WTC11 (cell line): ENCODE measurements around the gene EPB41L4B. TPM values are rescaled to one million over a fixed set of nuclear protein-coding genes. Genes with fewer than 3 reads are reported as not detected.
A peak's percentile ranks its signal among the peaks of the same experiment; 100 is the strongest.

Source experiments
- ATAC-seq: fragments of 200-7000 bp; cut with Tn5 transposase; 2 replicates; pipeline ENCODE4 v1.10.0; 2021; ENCODE audit warnings: mild to moderate bottlenecking, moderate library complexity
- CTCF ChIA-PET: fragments of 300-600 bp; sonication (Branson Sonifier 250); formaldehyde crosslinking; loops from one replicate; lab custom pipeline; 2021; ENCODE audit warnings: antibody characterized with exemption; lab: Charles Lee
- POLR2A ChIA-PET: fragments of 350-600 bp; sonication (Branson Sonifier 250); formaldehyde crosslinking; loops from one replicate; lab custom pipeline; 2021; ENCODE audit warnings: antibody characterized with exemption; lab: Charles Lee
- DNase-seq: peaks from one replicate; pipeline ENCODE4 v3.0.0; 2021; ENCODE audit warnings: low spot score
- H3K27ac Mint-ChIP-seq: 2 replicates; pipeline ENCODE4 v1.8.0; 2021; ENCODE audit warnings: mixed read lengths
- H3K27me3 Mint-ChIP-seq: 2 replicates; pipeline ENCODE4 v1.8.0; 2021; ENCODE audit warnings: low read depth, mild to moderate bottlenecking, moderate library complexity, mixed read lengths
- H3K36me3 Mint-ChIP-seq: 2 replicates; pipeline ENCODE4 v1.8.0; 2021; ENCODE audit warnings: mixed read lengths
- H3K4me1 Mint-ChIP-seq: 2 replicates; pipeline ENCODE4 v1.8.0; 2022; ENCODE audit warnings: mixed read lengths
- H3K4me3 Mint-ChIP-seq: 2 replicates; pipeline ENCODE4 v1.8.0; 2021; ENCODE audit warnings: mild to moderate bottlenecking, moderate library complexity, mixed read lengths
- H3K9me3 Mint-ChIP-seq: 2 replicates; pipeline ENCODE4 v1.8.0; 2021; ENCODE audit warnings: mixed read lengths
- CREB1 ChIP-seq: sonication (generic); formaldehyde crosslinking; IDR thresholded peaks from 2 replicates; pipeline ENCODE4 v1.8.0; 2023; ENCODE audit warnings: mild to moderate bottlenecking, missing genetic modification reagents
- ESRRA ChIP-seq: sonication (generic); formaldehyde crosslinking; IDR thresholded peaks from 2 replicates; pipeline ENCODE4 v1.8.1; 2022; ENCODE audit warnings: mild to moderate bottlenecking, missing genetic modification reagents, borderline replicate concordance
- FOXP4 ChIP-seq: sonication (generic); formaldehyde crosslinking; IDR thresholded peaks from 2 replicates; pipeline ENCODE4 v1.8.0; 2022; ENCODE audit warnings: mild to moderate bottlenecking, missing genetic modification reagents
- GTF2I ChIP-seq: fragments of 250-450 bp; sonication (Bioruptor Pico); conservative IDR thresholded peaks from 2 replicates; pipeline ENCODE4 v1.4.0; 2021; ENCODE audit warnings: mild to moderate bottlenecking
- JAZF1 ChIP-seq: fragments of 250-450 bp; sonication (Bioruptor Pico); IDR thresholded peaks from 2 replicates; pipeline ENCODE4 v1.9.0; 2021; ENCODE audit warnings: moderate library complexity, mild to moderate bottlenecking, inconsistent platforms
- MXD4 ChIP-seq: fragments of 250-450 bp; sonication (Bioruptor Pico); IDR thresholded peaks from 2 replicates; pipeline ENCODE4 v1.8.0; 2021; ENCODE audit warnings: mild to moderate bottlenecking, moderate library complexity, borderline replicate concordance
- NR2C2 ChIP-seq: sonication (generic); formaldehyde crosslinking; IDR thresholded peaks from 2 replicates; pipeline ENCODE4 v1.8.0; 2022; ENCODE audit warnings: mild to moderate bottlenecking, missing genetic modification reagents
- OVOL2 ChIP-seq: fragments of 250-450 bp; sonication (Bioruptor Pico); IDR thresholded peaks from 2 replicates; pipeline ENCODE4 v1.9.0; 2021; ENCODE audit warnings: mild to moderate bottlenecking, borderline replicate concordance
- SMAD3 ChIP-seq: sonication (generic); formaldehyde crosslinking; IDR thresholded peaks from 2 replicates; pipeline ENCODE4 v1.8.0; 2022; ENCODE audit warnings: missing genetic modification reagents, mild to moderate bottlenecking, borderline replicate concordance
- SP1 ChIP-seq: sonication (generic); formaldehyde crosslinking; conservative IDR thresholded peaks from 2 replicates; pipeline ENCODE4 v1.8.1; 2022; ENCODE audit warnings: missing genetic modification reagents
- ZBTB21 ChIP-seq: sonication (generic); formaldehyde crosslinking; IDR thresholded peaks from 2 replicates; pipeline ENCODE4 v1.8.1; 2023; ENCODE audit warnings: mild to moderate bottlenecking, missing genetic modification reagents, borderline replicate concordance
- ZNF121 ChIP-seq: sonication (generic); formaldehyde crosslinking; IDR thresholded peaks from 2 replicates; pipeline ENCODE4 v1.8.0; 2023; ENCODE audit warnings: missing genetic modification reagents
- ZNF317 ChIP-seq: sonication (generic); formaldehyde crosslinking; IDR thresholded peaks from 2 replicates; pipeline ENCODE4 v1.8.1; 2023; ENCODE audit warnings: low read depth, mild to moderate bottlenecking, moderate library complexity, missing genetic modification reagents, borderline replicate concordance
- total RNA-seq: library from RNA; stranded (reverse); gene quantifications from 3 replicates; pipeline ENCODE4 v1.2.3, GENCODE V29; 2021
- TF ChIP-seq, protein P1 (sequence below): sonication (generic); formaldehyde crosslinking; IDR thresholded peaks from 2 replicates; pipeline ENCODE4 v1.8.0; 2022; ENCODE audit warnings: missing genetic modification reagents
- TF ChIP-seq, protein P2 (sequence below): fragments of 250-450 bp; sonication (Bioruptor Pico); IDR thresholded peaks from 2 replicates; pipeline ENCODE4 v1.9.0; 2021; ENCODE audit warnings: mild to moderate bottlenecking
- TF ChIP-seq, protein P3 (sequence below): fragments of 250-450 bp; sonication (Bioruptor Pico); IDR thresholded peaks from 2 replicates; pipeline ENCODE4 v1.9.0; 2021; ENCODE audit warnings: mild to moderate bottlenecking, borderline replicate concordance

Gene EPB41L4B
- total RNA-seq, 1 experiment from 2014 or later: 20.0 TPM

DNA sequence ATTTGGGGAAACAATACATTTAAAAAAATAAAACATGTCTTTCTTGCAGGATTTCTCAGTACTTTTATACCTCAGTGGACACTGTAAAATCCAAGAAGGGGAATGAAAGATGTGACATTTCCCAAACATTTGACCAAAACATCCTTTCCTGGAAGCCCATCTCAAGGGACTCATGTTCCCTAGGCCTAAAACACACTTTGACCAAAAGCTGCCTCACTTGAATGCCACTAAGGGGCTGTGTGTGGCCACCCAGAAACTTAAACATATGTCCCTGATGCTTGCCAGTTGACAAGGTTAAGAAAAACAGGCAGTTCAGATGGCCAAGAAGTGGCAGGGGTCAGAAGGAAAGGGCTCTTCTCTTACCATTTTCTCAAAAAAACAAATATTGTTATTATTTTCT lies 73.6 kb downstream of the EPB41L4B start:
- peaks cover 2% of the 10 kb centered on the region for H3K36me3 Mint-ChIP-seq
- peaks cover 58% of the 10 kb centered on the region for H3K4me1 Mint-ChIP-seq
- H3K27me3 Mint-ChIP-seq: no peaks in the 10 kb centered on the region
- H3K9me3 Mint-ChIP-seq: no peaks in the 10 kb centered on the region
- ATAC-seq: no peak
- ChIA-PET CTCF (interaction anchor here (0.6 to 1.7 kb wide), 6 partner anchors 66 to 162 kb away, joined by 3 to 7 read pairs (median 3); partner anchors contain the start of gene FRRS1L), POLR2A (interaction anchor here (0.6 kb wide), 1 partner anchor 51 kb away, joined by 3 read pairs; no protein-coding TSS in a partner anchor)
- no peak overlapping the region for H3K4me3 Mint-ChIP-seq
- TF ChIP-seq SMAD3 (CRISPR knock-in tag) (no peak), JAZF1 (CRISPR knock-in tag) (no peak)
- no peak for DNase-seq
- peak overlapping the region; percentile 76; the same call in 1 of the 2 replicates for H3K27ac Mint-ChIP-seq

DNA sequence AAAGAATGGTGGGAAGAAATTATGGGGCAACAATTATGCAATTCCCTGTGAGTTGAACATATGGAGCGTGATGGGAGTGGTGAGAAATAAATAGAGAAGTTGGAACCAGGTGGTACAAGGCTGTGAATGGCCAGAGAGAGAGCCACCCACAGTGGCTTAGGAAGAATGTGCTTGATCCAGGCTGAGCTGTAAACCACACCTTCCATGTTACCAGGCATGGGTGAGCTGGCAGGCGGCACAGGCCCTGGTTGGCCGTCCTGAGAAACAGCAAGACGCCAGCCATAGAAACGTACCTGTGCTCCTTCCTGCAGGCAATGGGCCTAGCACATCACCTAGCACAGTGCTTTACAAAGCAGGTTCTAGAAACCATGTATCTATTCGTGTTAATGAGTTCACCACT lies 74.3 kb downstream of the EPB41L4B start:
- DNase-seq (no peak), ATAC-seq (no peak)
- Mint-ChIP-seq H3K27me3 (no peaks in the 10 kb centered on the region), H3K9me3 (no peaks in the 10 kb centered on the region), H3K27ac (peak overlapping the region; percentile 26; the same call in 1 of the 2 replicates), H3K36me3 (peaks cover 5% of the 10 kb centered on the region; the same call in 1 of the 2 replicates), H3K4me1 (peaks cover 60% of the 10 kb centered on the region), H3K4me3 (no peak overlapping the region)
- TF ChIP-seq GTF2I (CRISPR knock-in tag) (no peak), CREB1 (CRISPR knock-in tag) (no peak), ZNF317 (CRISPR knock-in tag) (no peak)
- TF ChIP-seq, protein P1, sequence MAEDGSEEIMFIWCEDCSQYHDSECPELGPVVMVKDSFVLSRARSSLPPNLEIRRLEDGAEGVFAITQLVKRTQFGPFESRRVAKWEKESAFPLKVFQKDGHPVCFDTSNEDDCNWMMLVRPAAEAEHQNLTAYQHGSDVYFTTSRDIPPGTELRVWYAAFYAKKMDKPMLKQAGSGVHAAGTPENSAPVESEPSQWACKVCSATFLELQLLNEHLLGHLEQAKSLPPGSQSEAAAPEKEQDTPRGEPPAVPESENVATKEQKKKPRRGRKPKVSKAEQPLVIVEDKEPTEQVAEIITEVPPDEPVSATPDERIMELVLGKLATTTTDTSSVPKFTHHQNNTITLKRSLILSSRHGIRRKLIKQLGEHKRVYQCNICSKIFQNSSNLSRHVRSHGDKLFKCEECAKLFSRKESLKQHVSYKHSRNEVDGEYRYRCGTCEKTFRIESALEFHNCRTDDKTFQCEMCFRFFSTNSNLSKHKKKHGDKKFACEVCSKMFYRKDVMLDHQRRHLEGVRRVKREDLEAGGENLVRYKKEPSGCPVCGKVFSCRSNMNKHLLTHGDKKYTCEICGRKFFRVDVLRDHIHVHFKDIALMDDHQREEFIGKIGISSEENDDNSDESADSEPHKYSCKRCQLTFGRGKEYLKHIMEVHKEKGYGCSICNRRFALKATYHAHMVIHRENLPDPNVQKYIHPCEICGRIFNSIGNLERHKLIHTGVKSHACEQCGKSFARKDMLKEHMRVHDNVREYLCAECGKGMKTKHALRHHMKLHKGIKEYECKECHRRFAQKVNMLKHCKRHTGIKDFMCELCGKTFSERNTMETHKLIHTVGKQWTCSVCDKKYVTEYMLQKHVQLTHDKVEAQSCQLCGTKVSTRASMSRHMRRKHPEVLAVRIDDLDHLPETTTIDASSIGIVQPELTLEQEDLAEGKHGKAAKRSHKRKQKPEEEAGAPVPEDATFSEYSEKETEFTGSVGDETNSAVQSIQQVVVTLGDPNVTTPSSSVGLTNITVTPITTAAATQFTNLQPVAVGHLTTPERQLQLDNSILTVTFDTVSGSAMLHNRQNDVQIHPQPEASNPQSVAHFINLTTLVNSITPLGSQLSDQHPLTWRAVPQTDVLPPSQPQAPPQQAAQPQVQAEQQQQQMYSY (CRISPR knock-in tag): 0 out of 2 replicates have a peak, but pooled peaks have one; percentile 24
- CTCF ChIA-PET: interaction anchor here (0.6 to 1.7 kb wide), 4 partner anchors 79 to 163 kb away, joined by 3 to 7 read pairs (median 3); partner anchors contain the start of gene FRRS1L
- POLR2A ChIA-PET: interaction anchor here (0.6 kb wide), 1 partner anchor 50 kb away, joined by 3 read pairs; no protein-coding TSS in a partner anchor

GRCh38 chr9:109245310-109245897 lies 75.5 kb downstream of the EPB41L4B start:
- H3K36me3 Mint-ChIP-seq: peaks cover 11% of the 10 kb centered on the region; the same call in 1 of the 2 replicates
- H3K9me3 Mint-ChIP-seq: no peaks in the 10 kb centered on the region
- H3K4me1 Mint-ChIP-seq: peaks cover 57% of the 10 kb centered on the region
- ChIA-PET POLR2A (no interaction called here), CTCF (interaction anchor here (0.6 to 0.7 kb wide), 2 partner anchors 136 to 168 kb away, joined by 3 read pairs; no protein-coding TSS in a partner anchor)
- TF ChIP-seq NR2C2 (CRISPR knock-in tag) (no peak), MXD4 (CRISPR knock-in tag) (no peak), FOXP4 (no peak), ZNF121 (CRISPR knock-in tag) (no peak), OVOL2 (CRISPR knock-in tag) (no peak), SP1 (CRISPR knock-in tag) (no peak), ESRRA (CRISPR knock-in tag) (no peak), ZBTB21 (CRISPR knock-in tag) (no peak)
- TF ChIP-seq, protein P2, sequence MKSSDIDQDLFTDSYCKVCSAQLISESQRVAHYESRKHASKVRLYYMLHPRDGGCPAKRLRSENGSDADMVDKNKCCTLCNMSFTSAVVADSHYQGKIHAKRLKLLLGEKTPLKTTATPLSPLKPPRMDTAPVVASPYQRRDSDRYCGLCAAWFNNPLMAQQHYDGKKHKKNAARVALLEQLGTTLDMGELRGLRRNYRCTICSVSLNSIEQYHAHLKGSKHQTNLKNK: no peak
- TF ChIP-seq, protein P3, sequence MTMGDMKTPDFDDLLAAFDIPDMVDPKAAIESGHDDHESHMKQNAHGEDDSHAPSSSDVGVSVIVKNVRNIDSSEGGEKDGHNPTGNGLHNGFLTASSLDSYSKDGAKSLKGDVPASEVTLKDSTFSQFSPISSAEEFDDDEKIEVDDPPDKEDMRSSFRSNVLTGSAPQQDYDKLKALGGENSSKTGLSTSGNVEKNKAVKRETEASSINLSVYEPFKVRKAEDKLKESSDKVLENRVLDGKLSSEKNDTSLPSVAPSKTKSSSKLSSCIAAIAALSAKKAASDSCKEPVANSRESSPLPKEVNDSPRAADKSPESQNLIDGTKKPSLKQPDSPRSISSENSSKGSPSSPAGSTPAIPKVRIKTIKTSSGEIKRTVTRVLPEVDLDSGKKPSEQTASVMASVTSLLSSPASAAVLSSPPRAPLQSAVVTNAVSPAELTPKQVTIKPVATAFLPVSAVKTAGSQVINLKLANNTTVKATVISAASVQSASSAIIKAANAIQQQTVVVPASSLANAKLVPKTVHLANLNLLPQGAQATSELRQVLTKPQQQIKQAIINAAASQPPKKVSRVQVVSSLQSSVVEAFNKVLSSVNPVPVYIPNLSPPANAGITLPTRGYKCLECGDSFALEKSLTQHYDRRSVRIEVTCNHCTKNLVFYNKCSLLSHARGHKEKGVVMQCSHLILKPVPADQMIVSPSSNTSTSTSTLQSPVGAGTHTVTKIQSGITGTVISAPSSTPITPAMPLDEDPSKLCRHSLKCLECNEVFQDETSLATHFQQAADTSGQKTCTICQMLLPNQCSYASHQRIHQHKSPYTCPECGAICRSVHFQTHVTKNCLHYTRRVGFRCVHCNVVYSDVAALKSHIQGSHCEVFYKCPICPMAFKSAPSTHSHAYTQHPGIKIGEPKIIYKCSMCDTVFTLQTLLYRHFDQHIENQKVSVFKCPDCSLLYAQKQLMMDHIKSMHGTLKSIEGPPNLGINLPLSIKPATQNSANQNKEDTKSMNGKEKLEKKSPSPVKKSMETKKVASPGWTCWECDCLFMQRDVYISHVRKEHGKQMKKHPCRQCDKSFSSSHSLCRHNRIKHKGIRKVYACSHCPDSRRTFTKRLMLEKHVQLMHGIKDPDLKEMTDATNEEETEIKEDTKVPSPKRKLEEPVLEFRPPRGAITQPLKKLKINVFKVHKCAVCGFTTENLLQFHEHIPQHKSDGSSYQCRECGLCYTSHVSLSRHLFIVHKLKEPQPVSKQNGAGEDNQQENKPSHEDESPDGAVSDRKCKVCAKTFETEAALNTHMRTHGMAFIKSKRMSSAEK: no peak
- no peaks in the 10 kb centered on the region for H3K27me3 Mint-ChIP-seq
- DNase-seq (no peak), ATAC-seq (no peak)
- H3K27ac Mint-ChIP-seq: peak overlapping the region; percentile 37
- no peak overlapping the region for H3K4me3 Mint-ChIP-seq
